Measurements from ENCODE around the gene CCSER2. TPM values are rescaled to one million over a fixed set of nuclear protein-coding genes. Genes with fewer than 3 reads are reported as not detected.
A peak's percentile ranks its signal among the peaks of the same experiment; 100 is the strongest.

CCSER2 gene
- total RNA-seq, 1 donor from 2014 or later = 78.8 TPM

DNA sequence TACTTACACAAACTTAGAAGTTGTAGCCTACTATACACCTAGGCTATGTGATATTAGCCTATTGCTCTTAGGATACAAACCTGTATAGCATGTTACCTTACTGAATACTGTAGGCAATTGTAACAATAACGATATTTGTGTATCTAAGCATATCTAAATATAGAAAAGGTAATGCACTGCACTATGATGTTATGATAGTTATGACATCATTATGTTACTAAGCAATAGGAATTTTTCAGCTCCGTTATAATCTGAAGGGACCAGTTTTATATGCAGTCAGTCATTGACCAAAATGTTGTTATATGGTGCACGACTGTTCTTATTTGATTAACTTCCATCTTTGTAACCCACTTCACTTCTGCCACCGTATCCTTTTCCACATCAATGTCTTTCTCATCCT is 62.0 kb downstream of the CCSER2 start:
- H3K36me3 Mint-ChIP-seq (ENCODE audit: low read depth) = peaks cover 10% of the 10 kb centered on the region
- DNase-seq (ENCODE audit: low spot score) = no peak
- no peak overlapping the region for H3K27ac Mint-ChIP-seq (ENCODE audit: unreplicated experiment)
- H3K4me3 Mint-ChIP-seq (ENCODE audit: unreplicated experiment) = no peak overlapping the region
- H3K4me1 Mint-ChIP-seq (ENCODE audit: low read depth) = no peaks in the 10 kb centered on the region
- peaks cover 11% of the 10 kb centered on the region for H3K9me3 Mint-ChIP-seq (ENCODE audit: low read depth)
- TF ChIP-seq, protein P1, sequence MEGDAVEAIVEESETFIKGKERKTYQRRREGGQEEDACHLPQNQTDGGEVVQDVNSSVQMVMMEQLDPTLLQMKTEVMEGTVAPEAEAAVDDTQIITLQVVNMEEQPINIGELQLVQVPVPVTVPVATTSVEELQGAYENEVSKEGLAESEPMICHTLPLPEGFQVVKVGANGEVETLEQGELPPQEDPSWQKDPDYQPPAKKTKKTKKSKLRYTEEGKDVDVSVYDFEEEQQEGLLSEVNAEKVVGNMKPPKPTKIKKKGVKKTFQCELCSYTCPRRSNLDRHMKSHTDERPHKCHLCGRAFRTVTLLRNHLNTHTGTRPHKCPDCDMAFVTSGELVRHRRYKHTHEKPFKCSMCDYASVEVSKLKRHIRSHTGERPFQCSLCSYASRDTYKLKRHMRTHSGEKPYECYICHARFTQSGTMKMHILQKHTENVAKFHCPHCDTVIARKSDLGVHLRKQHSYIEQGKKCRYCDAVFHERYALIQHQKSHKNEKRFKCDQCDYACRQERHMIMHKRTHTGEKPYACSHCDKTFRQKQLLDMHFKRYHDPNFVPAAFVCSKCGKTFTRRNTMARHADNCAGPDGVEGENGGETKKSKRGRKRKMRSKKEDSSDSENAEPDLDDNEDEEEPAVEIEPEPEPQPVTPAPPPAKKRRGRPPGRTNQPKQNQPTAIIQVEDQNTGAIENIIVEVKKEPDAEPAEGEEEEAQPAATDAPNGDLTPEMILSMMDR (IDR thresholded peaks at IDR 0.05) = no peak
- no peaks in the 10 kb centered on the region for H3K27me3 Mint-ChIP-seq (ENCODE audit: low read depth)

DNA sequence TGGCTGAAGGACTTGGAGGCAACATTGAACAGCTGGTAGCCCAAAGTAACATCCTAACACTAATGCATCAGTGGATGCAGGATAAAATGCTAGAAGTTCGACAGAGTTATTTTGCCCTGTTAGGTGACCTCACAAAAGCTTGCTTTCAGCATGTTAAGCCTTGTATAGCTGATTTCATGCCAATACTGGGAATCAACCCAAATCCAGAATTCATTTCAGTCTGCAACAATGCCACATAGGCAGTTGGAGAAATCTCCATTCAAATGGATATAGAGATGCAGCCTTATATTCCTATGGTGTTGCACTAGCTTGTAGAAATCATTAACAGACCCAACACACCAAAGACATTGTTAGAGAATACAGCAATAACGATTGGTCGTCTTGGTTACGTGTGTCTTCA is 62.9 kb downstream of the CCSER2 start:
- Mint-ChIP-seq H3K4me3 (ENCODE audit: unreplicated experiment) (no peak overlapping the region), H3K27me3 (ENCODE audit: low read depth) (no peaks in the 10 kb centered on the region), H3K4me1 (ENCODE audit: low read depth) (no peaks in the 10 kb centered on the region), H3K36me3 (ENCODE audit: low read depth) (peaks cover 5% of the 10 kb centered on the region), H3K27ac (ENCODE audit: unreplicated experiment) (no peak overlapping the region), H3K9me3 (ENCODE audit: low read depth) (peaks cover 9% of the 10 kb centered on the region)
- DNase-seq (ENCODE audit: low spot score) = no peak
- TF ChIP-seq, protein P1 (IDR thresholded peaks at IDR 0.05) = no peak

DNA sequence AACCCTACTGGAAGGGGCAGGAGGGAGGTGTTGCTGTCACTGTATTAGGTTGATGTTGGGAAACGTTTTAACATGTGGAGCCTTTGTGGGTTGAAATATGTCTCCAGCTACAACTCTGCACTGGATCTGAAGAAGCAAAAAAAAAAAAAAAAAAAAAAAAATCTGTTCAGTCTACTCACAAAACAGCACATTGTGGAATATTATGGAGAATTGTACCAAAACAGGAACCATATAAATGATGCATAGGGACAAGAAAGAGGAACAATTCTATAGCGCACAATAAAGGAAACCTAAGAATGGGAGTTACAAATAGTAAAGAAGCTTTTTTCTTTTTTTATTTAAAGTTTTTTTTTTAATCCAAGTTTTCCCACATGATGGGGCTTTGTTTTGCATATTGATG is 63.8 kb downstream of the CCSER2 start:
- Mint-ChIP-seq H3K9me3 (ENCODE audit: low read depth) (peaks cover 7% of the 10 kb centered on the region), H3K27ac (ENCODE audit: unreplicated experiment) (no peak overlapping the region), H3K27me3 (ENCODE audit: low read depth) (no peaks in the 10 kb centered on the region), H3K4me3 (ENCODE audit: unreplicated experiment) (no peak overlapping the region), H3K4me1 (ENCODE audit: low read depth) (no peaks in the 10 kb centered on the region), H3K36me3 (ENCODE audit: low read depth) (peaks cover 5% of the 10 kb centered on the region)
- DNase-seq (ENCODE audit: low spot score) = no peak
- TF ChIP-seq, protein P1 (IDR thresholded peaks at IDR 0.05) = no peak

DNA sequence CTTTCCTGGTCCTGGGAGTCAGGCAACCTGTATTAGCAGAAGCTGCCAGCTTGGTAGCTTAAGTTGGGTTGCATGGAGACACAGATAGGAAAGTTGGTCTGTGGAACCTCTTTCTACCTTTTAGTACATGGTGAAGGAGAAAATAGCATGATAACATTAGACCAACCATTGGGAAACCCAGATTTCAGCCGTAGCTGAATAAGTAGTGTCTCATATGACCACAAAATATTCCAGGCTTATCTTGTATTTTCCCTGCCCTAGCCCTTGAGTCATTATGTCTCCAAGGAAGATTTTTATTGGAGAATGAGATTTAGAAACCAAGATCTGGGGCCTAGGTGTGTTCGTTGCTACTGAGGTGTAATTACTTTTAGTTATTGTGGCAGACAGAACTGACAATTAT is 67.2 kb downstream of the CCSER2 start:
- TF ChIP-seq, protein P1 (IDR thresholded peaks at IDR 0.05) = no peak
- peaks cover 8% of the 10 kb centered on the region for H3K9me3 Mint-ChIP-seq (ENCODE audit: low read depth)
- H3K27me3 Mint-ChIP-seq (ENCODE audit: low read depth) = no peaks in the 10 kb centered on the region
- H3K4me3 Mint-ChIP-seq (ENCODE audit: unreplicated experiment) = no peak overlapping the region
- H3K36me3 Mint-ChIP-seq (ENCODE audit: low read depth) = peaks cover 2% of the 10 kb centered on the region
- peaks cover 7% of the 10 kb centered on the region for H3K4me1 Mint-ChIP-seq (ENCODE audit: low read depth)
- H3K27ac Mint-ChIP-seq (ENCODE audit: unreplicated experiment) = no peak overlapping the region
- DNase-seq (ENCODE audit: low spot score) = no peak

DNA sequence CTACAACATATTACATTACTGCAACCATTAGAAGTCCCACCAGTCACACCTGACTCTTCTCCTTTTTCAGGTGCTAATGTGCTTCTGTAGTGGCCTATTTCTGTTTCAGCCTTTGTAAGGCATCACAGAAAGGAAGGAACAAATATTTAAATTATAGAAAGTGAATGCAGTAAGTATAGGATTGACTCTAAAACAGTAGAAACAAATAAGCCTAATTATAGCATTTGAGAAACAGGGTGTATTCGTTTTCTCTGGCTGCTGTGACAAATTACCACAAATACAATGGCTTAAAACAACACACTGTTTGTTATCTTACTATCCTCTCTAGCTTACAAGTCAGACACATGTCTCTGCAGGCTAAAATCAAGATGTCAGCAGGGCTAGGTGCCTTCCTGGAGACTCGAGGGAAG is 69.4 kb downstream of the CCSER2 start:
- H3K4me3 Mint-ChIP-seq (ENCODE audit: unreplicated experiment) = no peak overlapping the region
- H3K27ac Mint-ChIP-seq (ENCODE audit: unreplicated experiment) = peak overlapping the region; percentile 47
- TF ChIP-seq, protein P1 (IDR thresholded peaks at IDR 0.05) = no peak
- H3K9me3 Mint-ChIP-seq (ENCODE audit: low read depth) = peaks cover 8% of the 10 kb centered on the region
- no peak for DNase-seq (ENCODE audit: low spot score)
- H3K36me3 Mint-ChIP-seq (ENCODE audit: low read depth) = peaks cover 1% of the 10 kb centered on the region
- peaks cover 7% of the 10 kb centered on the region for H3K4me1 Mint-ChIP-seq (ENCODE audit: low read depth)
- no peaks in the 10 kb centered on the region for H3K27me3 Mint-ChIP-seq (ENCODE audit: low read depth)
